HG03460 (cell line): ENCODE data around the gene CHD9.

Source experiments
- ATAC-seq: cut with Tn5 transposase; IDR thresholded peaks from one replicate; pipeline ENCODE4 v1.9.1; 2021; ENCODE audit not compliant: unreplicated experiment

CHD9 gene

DNA sequence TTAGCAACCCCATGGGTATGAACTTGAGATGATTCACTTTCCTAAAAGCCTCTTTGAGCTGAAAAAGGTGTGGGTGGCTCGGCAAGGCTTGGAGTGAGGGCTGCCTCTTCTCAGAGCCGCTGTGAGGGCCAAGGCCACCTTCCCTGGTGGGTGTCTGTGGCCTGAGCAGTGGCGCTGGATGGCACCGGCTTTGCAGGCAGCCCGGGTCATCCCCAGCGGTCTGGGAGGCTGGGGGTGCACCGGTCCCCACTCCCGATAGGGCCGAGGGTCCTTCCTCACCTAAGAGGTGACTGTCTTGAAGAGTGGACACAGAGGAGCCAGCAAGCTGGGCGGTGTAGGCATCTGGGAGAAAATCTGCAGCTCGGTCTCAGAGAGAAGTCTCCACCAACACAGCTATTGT lies 300.3 kb downstream of the CHD9 start:
- no peak for ATAC-seq

DNA sequence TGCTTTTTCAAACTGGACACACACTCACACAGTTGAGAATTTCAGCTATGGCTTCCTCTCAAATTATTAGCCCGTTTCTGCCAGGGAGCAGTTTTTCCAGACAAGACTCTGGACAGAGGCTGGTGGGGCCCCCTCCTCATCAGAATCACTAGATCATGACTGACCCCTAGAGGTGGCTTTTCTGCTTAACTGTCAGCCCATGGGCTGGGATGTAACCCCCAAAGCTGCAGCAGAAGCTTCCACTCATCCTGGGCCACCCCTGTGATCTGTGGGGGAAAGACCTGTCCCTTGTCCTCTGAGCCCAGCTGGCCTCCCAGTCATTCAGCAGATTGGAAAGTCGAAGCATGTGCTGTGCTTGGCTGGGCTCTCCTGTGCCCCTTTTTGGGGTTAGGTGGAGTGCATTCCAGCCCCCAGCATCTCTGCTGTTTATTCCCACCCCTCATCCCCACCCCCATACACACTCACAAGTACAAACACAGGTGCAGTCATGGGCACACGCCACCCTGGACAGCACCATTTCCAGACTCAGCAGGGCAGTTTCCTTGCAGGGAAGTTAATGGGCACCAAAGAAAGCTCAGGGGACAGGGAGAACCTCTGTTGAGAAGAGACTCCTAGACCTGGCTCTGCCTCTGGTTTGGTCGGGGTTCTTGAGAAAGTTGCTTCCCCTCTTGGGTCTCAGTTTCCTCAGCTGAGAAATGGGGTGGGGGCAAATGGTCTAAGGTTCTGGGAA lies 301.9 kb downstream of the CHD9 start:
- no peak for ATAC-seq

DNA sequence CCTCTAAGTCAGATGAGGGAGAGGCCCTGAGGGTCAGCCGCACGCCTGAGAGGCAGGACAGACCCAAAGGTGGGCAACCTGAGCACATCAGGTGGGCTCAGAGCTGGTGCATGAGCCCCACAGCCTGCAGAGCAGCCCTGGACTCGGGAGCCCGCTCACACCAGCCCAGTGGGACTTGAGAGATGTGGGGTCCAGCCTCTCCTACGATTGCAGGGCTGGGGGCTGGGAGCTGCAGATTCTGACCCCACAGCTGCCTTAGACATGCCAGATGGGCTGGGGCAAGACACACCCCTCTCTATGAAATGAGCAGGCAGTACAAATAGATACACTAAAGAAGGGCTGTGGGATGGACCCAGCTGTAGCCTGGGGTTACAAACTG lies 302.4 kb downstream of the CHD9 start:
- ATAC-seq, result no peak

DNA sequence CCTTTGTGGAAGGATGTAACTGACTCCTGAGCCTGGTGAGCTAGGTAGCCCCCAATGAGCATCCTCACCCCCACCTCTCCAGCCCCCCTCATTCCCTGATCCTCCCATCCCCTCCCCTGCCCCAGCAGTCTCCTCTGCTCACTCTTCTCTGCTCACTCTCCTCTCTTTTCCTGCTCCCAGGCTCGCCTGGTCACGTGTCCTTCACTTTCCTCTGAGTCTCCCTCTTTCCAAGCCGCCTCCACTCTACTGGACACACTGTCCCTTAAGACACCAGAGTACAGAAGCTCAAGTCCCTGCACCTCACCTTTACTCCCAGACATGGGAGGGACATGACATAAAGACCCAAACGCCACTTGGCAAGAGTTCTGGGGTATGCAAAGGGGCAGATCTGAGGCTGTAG lies 303.2 kb downstream of the CHD9 start:
- no peak for ATAC-seq

DNA sequence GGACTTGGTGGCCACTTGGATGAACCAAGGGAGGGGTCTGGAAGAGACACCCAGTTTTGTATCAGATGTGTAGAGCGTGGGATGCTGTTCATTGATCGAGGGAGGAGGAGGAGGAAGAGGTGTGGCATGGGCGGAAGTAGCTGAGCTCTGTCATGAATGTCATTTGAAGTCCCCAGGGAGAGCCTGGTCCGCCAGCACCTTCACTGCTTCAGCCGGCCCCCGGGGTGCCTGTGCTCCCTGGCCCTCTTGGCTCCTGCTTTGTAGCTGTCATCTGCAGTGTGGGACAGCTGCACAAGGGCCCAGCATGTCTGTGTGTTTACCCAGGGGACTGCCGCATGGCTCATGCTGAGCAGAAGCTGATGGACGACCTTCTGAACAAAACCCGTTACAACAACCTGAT lies 304.1 kb downstream of the CHD9 start:
- no peak for ATAC-seq

DNA sequence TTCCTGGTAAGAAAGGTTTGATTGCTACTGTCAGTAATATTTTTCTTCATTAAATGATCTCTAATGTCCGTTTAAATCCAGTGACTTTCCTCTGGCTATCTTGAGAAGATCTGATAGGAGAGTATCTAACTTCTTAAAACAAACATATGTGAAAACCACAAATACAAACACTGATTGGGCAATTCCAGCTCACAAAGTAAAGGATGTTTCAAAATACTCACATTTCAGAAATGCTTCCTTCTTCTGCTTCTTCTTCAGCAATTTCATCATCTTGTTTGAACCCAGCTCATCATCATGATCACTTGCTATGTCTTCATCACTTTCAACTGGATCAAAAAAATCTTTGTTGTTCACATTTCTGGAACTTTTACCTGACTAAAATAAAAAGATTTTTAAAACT lies 315.1 kb downstream of the CHD9 start:
- ATAC-seq, result no peak

DNA sequence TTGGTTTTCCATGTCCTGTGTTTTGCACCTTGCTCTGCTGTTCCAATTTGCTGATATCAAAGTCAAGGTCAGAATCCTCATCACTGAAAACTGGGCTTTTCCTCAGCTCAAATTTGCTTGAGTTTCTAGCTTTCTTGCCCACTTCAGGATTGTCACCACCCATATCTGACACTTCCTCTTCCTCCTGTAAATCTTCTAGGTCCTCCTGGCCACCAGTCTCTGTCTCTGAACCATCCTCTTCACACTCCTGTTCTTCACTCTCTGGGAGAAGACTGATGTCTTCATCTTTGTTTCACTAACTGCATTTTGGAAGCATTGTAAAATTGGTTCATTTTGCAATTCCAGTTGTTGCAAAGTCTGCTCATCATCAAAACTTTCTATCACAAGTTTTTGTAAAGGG lies 316.0 kb downstream of the CHD9 start:
- no peak for ATAC-seq

DNA sequence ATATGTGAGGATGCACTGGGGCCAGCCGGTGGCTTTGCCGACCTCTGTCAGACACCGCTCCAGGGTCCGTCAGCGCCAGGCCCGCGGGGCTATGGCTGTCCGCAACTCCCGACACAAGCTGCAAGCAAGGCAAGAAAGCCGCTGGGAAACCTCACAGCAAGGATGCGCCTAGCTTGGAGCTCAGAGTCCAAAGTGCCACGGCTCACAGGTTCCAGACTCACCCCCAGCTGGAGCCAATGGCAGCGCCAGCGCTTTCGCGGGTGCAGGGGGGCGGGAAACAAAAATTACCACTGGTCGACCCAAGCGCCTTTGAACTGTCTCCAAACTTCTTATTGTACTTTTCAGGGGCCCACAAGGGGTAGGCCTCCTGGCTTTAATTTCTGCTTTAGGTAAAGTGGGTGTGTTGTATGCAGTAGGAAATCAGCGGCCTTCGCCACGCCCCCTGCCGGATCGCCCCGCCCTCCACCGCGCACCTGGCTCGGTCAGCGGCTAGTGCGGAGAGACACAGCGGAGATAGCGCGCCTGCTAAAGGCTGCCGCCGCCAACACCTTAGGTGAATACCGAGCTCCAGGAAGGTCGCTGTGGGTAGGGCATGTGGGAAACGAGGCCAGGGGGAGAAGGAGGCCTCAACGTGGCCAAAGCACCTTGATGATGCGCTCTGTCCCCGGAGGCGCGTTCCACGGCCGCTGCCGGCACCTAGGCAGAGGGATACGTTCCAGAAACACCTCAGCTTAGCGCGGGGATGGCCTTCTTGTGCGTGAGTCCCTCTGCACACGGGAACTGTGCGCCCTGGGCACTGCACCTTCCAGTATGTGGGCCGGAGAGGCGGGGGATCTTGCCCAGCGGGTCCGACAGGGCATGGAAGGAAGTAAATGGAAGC lies 318.4 kb downstream of the CHD9 start:
- no peak for ATAC-seq

DNA sequence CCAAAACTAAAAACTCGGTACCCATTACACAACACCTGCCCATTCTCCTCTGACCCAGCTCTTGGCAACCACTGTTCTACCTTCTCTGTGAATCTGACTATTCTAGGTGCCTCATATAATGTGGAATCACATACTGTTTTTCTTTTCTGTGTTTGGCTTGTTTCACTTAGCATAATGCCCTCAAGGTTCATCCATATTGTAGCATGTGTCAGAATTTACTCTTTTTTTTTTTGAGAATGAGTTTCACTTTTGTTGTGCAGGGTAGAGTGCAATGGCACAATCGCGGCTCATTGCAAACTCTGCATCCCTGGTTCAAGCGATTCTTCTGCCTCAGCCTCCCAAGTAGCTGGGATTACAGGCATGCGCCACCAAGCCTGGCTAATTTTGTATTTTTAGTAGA lies 320.0 kb downstream of the CHD9 start:
- ATAC-seq, result no peak

DNA sequence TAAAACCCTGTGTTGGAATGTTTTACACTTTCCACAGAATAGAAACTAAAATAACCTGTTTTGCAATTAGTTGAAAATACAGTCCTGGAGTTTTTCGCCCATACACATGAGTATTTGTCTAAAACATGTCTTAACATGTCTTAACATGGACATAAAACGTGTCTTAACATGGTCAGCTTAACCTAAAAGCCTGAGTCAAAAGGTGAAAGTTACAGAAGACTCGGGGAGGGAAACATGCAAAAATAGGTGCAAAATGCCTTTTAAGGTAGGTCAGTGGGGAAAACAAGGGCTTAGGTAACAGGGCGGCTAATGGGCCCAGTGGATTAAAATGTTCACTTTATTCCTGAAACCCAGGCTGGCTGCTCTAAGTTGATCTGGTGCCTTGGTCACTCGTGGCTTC lies 323.3 kb downstream of the CHD9 start:
- no peak for ATAC-seq
